Measurements from ENCODE around the gene CATSPER4.

DNA sequence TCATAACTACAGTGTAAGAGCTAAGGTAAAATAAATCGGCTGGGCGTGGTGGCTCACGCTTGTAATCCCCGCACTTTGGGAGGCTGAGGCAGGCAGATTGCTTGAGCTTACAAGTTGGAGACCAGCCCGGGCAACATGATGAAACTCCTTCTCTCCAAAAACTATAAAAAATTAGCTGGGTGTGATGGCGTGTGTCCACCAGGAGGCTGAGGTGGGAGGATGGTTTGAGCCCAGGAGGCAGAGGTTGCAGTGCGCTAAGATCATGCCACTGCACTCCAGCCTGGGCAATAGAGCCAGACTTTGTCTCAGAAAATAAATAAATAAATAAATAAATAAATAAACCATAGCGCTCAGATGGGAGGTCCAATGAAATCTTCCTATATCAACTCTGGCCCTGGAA, 48.2 kb upstream of the CATSPER4 start:
- no peak for TF ChIP-seq POLR2A (IDR thresholded peaks at IDR 0.05)
- TF ChIP-seq, protein P1, sequence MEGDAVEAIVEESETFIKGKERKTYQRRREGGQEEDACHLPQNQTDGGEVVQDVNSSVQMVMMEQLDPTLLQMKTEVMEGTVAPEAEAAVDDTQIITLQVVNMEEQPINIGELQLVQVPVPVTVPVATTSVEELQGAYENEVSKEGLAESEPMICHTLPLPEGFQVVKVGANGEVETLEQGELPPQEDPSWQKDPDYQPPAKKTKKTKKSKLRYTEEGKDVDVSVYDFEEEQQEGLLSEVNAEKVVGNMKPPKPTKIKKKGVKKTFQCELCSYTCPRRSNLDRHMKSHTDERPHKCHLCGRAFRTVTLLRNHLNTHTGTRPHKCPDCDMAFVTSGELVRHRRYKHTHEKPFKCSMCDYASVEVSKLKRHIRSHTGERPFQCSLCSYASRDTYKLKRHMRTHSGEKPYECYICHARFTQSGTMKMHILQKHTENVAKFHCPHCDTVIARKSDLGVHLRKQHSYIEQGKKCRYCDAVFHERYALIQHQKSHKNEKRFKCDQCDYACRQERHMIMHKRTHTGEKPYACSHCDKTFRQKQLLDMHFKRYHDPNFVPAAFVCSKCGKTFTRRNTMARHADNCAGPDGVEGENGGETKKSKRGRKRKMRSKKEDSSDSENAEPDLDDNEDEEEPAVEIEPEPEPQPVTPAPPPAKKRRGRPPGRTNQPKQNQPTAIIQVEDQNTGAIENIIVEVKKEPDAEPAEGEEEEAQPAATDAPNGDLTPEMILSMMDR (IDR thresholded peaks at IDR 0.05) = no peak
